Endothelial cell (in vitro differentiated cells): ENCODE data around the gene LMF1. TPM values are rescaled to one million over a fixed set of nuclear protein-coding genes. Genes with fewer than 3 reads are reported as not detected.
"Not testable (repeated sequence)": the region's sequence is repeated elsewhere in the genome, so short reads cannot be mapped to it uniquely, and the experiment has no call there.

Source experiments
- DNase-seq: peaks from one replicate; pipeline ENCODE4 v3.0.0; 2021; ENCODE audit warnings: low spot score
- H3K27ac Mint-ChIP-seq: one replicate; pipeline ENCODE4 v1.8.0; 2021; ENCODE audit warnings: mixed read lengths, inconsistent platforms; ENCODE audit not compliant: unreplicated experiment
- H3K27me3 Mint-ChIP-seq: one replicate; pipeline ENCODE4 v1.8.0; 2021; ENCODE audit warnings: mild to moderate bottlenecking, moderate library complexity, mixed read lengths, inconsistent platforms; ENCODE audit not compliant: unreplicated experiment
- H3K36me3 Mint-ChIP-seq: one replicate; pipeline ENCODE4 v1.8.0; 2021; ENCODE audit warnings: mild to moderate bottlenecking, low read depth, mixed read lengths, inconsistent platforms; ENCODE audit not compliant: unreplicated experiment
- H3K4me1 Mint-ChIP-seq: one replicate; pipeline ENCODE4 v1.8.0; 2021; ENCODE audit warnings: mild to moderate bottlenecking, mixed read lengths, inconsistent platforms; ENCODE audit not compliant: unreplicated experiment
- H3K4me3 Mint-ChIP-seq: one replicate; pipeline ENCODE4 v1.8.0; 2021; ENCODE audit warnings: mild to moderate bottlenecking, mixed read lengths, inconsistent platforms; ENCODE audit not compliant: unreplicated experiment
- H3K9me3 Mint-ChIP-seq: one replicate; pipeline ENCODE4 v1.8.0; 2021; ENCODE audit warnings: mixed read lengths, inconsistent platforms; ENCODE audit not compliant: unreplicated experiment
- CTCF ChIP-seq: fragments of 200-600 bp; sonication (generic); IDR thresholded peaks from one replicate; pipeline ENCODE4 v1.5.0; 2021; ENCODE audit warnings: antibody characterized with exemption; ENCODE audit not compliant: unreplicated experiment
- total RNA-seq: library from RNA; stranded (reverse); fragmentation: NEBNext Ultra II Directional; extraction: Animal tissue kit (Norgen Biotek cat#: 25700); gene quantifications from one replicate; pipeline ENCODE4 v1.2.1, GENCODE V29; 2021; ENCODE audit not compliant: unreplicated experiment

The LMF1 gene
- total RNA-seq, 1 donor from 2014 or later: 21.7 TPM

DNA sequence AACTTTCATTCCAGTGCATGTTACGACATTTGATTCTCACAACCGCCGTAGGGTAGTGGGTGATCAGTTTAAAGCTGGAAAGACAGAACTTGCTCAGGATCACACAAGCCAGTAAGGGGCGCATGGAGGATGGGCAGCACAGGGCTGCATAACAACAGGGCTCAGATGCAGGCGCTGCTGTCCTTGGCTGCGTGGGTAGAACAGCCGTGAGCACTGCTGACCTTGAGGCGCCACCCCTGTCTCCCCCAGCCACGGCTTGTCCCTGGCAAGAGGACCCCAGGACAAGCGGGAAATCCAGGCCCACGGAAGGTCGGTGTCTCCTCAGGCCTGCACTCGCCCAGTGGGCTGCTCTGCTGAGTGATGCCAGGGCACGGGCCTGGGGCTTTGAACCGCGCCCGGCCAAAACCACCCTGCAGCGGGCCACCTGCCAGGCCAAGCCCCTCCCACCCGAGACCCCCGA, 84.7 kb downstream of the LMF1 start:
- H3K27ac Mint-ChIP-seq: no peak overlapping the region
- peaks cover 9% of the 10 kb centered on the region for H3K27me3 Mint-ChIP-seq
- H3K9me3 Mint-ChIP-seq: no peaks in the 10 kb centered on the region
- H3K4me3 Mint-ChIP-seq: no peak overlapping the region
- no peak for TF ChIP-seq CTCF
- peak; percentile 38 for DNase-seq
- no peaks in the 10 kb centered on the region for H3K36me3 Mint-ChIP-seq
- H3K4me1 Mint-ChIP-seq: no peaks in the 10 kb centered on the region

GRCh38 chr16:885391-885790, 85.4 kb downstream of the LMF1 start:
- H3K27ac Mint-ChIP-seq: no peak overlapping the region
- DNase-seq: no peak
- no peaks in the 10 kb centered on the region for H3K9me3 Mint-ChIP-seq
- H3K4me3 Mint-ChIP-seq: no peak overlapping the region
- peaks cover 9% of the 10 kb centered on the region for H3K27me3 Mint-ChIP-seq
- no peaks in the 10 kb centered on the region for H3K36me3 Mint-ChIP-seq
- no peak for TF ChIP-seq CTCF
- no peaks in the 10 kb centered on the region for H3K4me1 Mint-ChIP-seq

GRCh38 chr16:884232-884631, 86.6 kb downstream of the LMF1 start:
- Mint-ChIP-seq H3K9me3 (no peaks in the 10 kb centered on the region), H3K36me3 (no peaks in the 10 kb centered on the region), H3K27ac (no peak overlapping the region), H3K27me3 (peaks cover 9% of the 10 kb centered on the region), H3K4me1 (no peaks in the 10 kb centered on the region), H3K4me3 (no peak overlapping the region)
- DNase-seq: no peak
- no peak for TF ChIP-seq CTCF

DNA sequence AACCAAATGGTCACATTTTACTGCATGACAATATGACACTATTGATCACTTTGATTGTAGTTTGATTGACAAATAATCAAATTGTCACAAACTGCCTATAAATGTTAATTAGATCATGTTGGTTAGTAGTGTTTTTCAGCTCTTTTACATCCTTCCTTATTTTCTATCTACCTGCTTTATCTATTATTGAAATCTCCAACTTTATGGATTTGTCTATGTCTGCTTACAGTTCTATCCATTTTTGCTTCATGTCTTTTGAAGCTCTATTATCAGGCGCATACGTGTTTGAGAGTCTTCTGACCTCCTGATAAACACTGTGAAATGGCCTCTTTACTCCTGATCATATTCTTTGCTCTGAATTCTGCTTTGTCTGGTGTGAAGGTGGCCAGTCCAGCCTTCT, 87.0 kb downstream of the LMF1 start:
- peaks cover 9% of the 10 kb centered on the region for H3K27me3 Mint-ChIP-seq
- no peak overlapping the region for H3K4me3 Mint-ChIP-seq
- DNase-seq: no peak
- H3K9me3 Mint-ChIP-seq: no peaks in the 10 kb centered on the region
- no peak overlapping the region for H3K27ac Mint-ChIP-seq
- no peak for TF ChIP-seq CTCF
- no peaks in the 10 kb centered on the region for H3K36me3 Mint-ChIP-seq
- H3K4me1 Mint-ChIP-seq: no peaks in the 10 kb centered on the region

DNA sequence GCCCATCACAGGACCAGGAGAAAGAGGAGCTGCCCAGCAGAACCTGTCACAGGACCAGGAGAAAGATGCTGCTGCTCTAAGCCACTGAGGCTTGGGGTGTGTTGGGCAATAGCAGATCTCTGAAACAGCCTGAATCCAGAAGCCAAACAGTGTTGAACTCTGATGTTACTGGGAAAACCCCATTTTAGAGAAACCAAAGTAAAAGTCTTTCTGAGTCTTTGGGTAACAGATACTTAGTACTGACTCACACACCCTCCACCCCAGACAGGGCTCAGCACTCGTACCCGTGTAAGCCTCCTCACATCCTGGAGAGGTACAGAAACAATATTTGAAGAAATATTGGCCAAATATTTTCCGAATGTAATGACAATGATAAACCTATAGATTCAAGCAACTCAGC, 87.4 kb downstream of the LMF1 start:
- peaks cover 9% of the 10 kb centered on the region for H3K27me3 Mint-ChIP-seq
- no peak overlapping the region for H3K27ac Mint-ChIP-seq
- no peaks in the 10 kb centered on the region for H3K9me3 Mint-ChIP-seq
- no peaks in the 10 kb centered on the region for H3K4me1 Mint-ChIP-seq
- DNase-seq: no peak
- no peak for TF ChIP-seq CTCF
- H3K36me3 Mint-ChIP-seq: no peaks in the 10 kb centered on the region
- H3K4me3 Mint-ChIP-seq: no peak overlapping the region

- not testable (repeated sequence) for H3K36me3 Mint-ChIP-seq, DNase-seq, H3K27ac Mint-ChIP-seq, H3K4me3 Mint-ChIP-seq, H3K4me1 Mint-ChIP-seq, H3K9me3 Mint-ChIP-seq
- peaks cover 10% of the 10 kb centered on the region for H3K27me3 Mint-ChIP-seq
These were observed 88.1 kb downstream of the LMF1 start for GRCh38 chr16:882671-883070.
